ENCODE data around the gene IFT172.

IFT172 gene

DNA sequence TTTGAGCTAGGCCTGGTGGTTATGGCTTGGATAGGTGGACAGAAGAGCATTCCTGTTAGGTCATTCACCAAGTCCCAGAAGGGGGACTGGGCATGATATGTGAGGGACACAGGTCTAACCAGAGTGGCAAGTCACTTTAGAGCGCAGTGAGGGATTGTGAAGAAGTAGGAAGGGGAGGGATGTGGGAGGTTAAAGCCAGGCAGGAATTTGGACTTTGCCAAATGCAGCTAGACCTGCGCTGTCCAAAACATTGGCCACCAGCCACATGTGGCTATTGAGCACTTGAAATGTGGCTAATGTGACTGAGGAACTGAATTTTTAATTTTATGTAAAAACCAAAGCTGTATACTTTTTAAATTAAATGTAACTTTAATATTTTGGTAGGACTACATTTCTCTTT, 30.8 kb upstream of the IFT172 start:
- TF ChIP-seq, protein P1, sequence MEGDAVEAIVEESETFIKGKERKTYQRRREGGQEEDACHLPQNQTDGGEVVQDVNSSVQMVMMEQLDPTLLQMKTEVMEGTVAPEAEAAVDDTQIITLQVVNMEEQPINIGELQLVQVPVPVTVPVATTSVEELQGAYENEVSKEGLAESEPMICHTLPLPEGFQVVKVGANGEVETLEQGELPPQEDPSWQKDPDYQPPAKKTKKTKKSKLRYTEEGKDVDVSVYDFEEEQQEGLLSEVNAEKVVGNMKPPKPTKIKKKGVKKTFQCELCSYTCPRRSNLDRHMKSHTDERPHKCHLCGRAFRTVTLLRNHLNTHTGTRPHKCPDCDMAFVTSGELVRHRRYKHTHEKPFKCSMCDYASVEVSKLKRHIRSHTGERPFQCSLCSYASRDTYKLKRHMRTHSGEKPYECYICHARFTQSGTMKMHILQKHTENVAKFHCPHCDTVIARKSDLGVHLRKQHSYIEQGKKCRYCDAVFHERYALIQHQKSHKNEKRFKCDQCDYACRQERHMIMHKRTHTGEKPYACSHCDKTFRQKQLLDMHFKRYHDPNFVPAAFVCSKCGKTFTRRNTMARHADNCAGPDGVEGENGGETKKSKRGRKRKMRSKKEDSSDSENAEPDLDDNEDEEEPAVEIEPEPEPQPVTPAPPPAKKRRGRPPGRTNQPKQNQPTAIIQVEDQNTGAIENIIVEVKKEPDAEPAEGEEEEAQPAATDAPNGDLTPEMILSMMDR (IDR thresholded peaks at IDR 0.05; ENCODE audit: low read depth, low read length) = no peak
- in situ Hi-C loops (cut with HindIII; ENCODE audit: low sequenced_read_pairs) = no loop called here
- DNase-seq (ENCODE audit: low read depth, low spot score) = no peak
- H3K4me3 ChIP-seq (ENCODE audit: low read depth, low read length) = no peak overlapping the region

DNA sequence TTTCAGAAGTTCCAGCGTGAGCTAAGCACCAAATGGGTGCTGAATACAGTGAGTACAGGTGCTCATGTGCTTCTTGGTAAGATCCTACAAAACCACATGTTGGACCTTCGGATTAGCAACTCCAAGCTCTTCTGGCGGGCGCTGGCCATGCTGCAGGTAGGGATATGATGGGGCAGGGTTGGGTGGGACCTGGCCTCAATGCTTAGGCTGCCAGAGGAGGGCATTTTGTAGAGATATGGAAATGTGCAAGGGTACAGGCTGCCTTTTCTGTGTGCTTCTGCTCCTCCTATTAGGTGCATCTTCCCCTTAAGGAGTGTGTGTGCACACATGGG, 29.2 kb upstream of the IFT172 start:
- DNase-seq (ENCODE audit: low read depth, low spot score) = no peak
- in situ Hi-C loops (cut with HindIII; ENCODE audit: low sequenced_read_pairs) = no loop called here
- TF ChIP-seq, protein P1 (IDR thresholded peaks at IDR 0.05; ENCODE audit: low read depth, low read length) = no peak
- no peak overlapping the region for H3K4me3 ChIP-seq (ENCODE audit: low read depth, low read length)

DNA sequence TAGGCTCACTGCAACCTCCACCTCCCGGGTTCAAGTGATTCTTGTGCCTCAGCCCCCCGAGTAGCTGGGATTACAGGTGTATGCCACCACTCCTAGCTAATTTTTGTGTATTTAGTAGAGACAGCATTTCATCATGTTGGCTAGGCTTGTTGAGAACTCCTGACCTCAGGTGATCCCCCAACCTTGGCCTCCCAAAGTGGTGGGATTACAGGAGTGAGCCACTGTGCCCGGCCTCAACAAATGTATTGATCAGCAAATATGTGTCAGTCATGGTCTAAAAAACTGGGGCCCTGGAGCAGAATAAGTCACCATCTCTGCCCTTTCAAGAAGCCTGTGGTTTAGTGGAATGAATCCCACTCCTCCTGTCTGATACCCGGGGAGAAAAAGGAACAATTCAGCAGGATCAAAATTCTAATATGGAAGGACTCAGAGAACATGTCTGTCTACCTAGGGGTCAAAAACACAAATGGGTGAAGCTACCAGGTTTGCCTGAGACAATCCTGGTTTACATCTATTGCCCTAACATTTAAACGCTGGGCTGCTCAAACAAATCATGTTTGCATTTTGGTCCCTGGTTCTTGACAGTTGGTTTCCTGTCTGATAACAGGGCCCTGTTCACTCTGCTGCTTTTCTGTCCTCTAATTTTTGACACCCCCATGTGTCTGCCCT, 28.7 kb upstream of the IFT172 start:
- no peak overlapping the region for H3K4me3 ChIP-seq (ENCODE audit: low read depth, low read length)
- no peak for DNase-seq (ENCODE audit: low read depth, low spot score)
- in situ Hi-C loops (cut with HindIII; ENCODE audit: low sequenced_read_pairs) = no loop called here
- TF ChIP-seq, protein P1 (IDR thresholded peaks at IDR 0.05; ENCODE audit: low read depth, low read length) = no peak

DNA sequence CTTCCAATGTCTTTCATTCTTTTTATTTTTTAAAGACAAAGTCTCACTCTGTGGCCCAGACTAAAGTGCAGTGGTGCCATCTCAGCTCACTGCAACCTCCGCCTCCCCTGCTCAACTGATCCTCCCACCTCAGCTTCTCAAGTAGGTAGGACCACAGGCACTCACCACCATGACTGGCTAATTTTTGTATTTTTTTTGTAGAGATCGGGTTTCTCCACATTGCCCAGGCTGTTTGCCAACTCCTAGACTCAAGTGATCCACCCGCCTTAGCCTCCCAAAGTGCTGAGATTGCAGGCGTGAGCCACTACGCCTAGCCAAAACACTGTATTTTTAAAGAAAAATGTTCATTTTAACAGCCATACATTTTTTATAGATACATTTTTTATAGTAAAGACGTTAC, 19.8 kb upstream of the IFT172 start:
- H3K4me3 ChIP-seq (ENCODE audit: low read depth, low read length) = no peak overlapping the region
- TF ChIP-seq, protein P1 (IDR thresholded peaks at IDR 0.05; ENCODE audit: low read depth, low read length) = no peak
- DNase-seq (ENCODE audit: low read depth, low spot score) = peak; percentile 42
- in situ Hi-C loops (cut with HindIII; ENCODE audit: low sequenced_read_pairs) = no loop called here

DNA sequence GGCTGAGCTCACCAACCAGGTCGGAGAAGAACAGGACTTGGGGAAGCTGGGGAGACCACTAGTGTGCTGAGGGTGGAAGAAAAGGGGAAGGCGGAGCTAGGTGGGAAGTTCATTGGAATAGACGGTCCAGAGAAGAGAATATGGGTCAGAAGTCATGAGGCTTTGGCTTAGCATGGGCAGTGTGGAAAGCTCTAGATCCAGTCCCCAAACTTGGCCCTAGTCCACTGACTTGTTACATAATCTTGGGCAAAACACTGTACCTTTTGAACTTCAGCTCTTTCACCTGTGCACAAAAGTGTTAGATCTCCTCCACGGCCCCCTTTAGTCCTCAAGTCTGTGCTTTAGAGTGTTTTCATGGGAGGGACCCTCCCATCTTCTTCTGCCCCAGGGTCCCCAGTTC, 17.8 kb upstream of the IFT172 start:
- in situ Hi-C loops (cut with HindIII; ENCODE audit: low sequenced_read_pairs) = no loop called here
- no peak for DNase-seq (ENCODE audit: low read depth, low spot score)
- TF ChIP-seq, protein P1 (IDR thresholded peaks at IDR 0.05; ENCODE audit: low read depth, low read length) = no peak
- H3K4me3 ChIP-seq (ENCODE audit: low read depth, low read length) = no peak overlapping the region

DNA sequence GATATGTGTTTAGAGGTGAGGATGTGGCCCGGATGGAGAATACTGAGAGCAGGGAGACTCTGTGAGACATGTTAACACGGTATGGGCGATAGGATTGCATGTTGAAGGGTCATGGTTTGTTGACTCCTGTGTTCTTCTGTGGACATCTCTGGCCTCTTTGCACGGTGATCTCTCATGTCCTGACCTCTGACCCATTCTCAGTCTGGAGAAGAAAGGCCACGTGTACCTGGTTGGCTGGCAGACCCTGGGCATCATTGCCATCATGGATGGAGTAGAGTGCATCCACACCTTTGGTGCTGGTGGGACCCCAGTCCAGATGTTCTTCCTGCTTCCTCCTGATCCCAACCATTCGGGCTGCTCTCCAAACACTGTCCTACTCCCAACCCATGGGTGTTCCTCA, 17.0 kb upstream of the IFT172 start:
- in situ Hi-C loops (cut with HindIII; ENCODE audit: low sequenced_read_pairs) = no loop called here

More for the DNA sequence above, 17.0 kb upstream of the IFT172 start:
- no peak for DNase-seq (ENCODE audit: low read depth, low spot score)
- H3K4me3 ChIP-seq (ENCODE audit: low read depth, low read length) = no peak overlapping the region
- TF ChIP-seq, protein P1 (IDR thresholded peaks at IDR 0.05; ENCODE audit: low read depth, low read length) = no peak

Data from astrocyte of the spinal cord (primary cell).